Mammary epithelial cell (primary cell): ENCODE results near the gene KDM4B.

Source experiments
- CTCF ChIP-seq, 2 donors: IDR thresholded peaks in 1 of 2; conservative IDR thresholded peaks in 1 of 2; 2 replicates each; pipeline ENCODE4 v1.5.1; 2011 to 2012; ENCODE audit warnings: inconsistent platforms in 2 of 2, low read length in 2 of 2, mild to moderate bottlenecking in 2 of 2, control low read depth in 1 of 2, low read depth in 1 of 2; ENCODE audit not compliant: insufficient read depth in 1 of 2; ENCODE audit errors: extremely low read depth in 1 of 2
- EZH2 ChIP-seq: IDR thresholded peaks from 2 replicates; pipeline ENCODE4 v1.6.1; 2012; ENCODE audit warnings: low read length, inconsistent platforms, borderline replicate concordance

DNA sequence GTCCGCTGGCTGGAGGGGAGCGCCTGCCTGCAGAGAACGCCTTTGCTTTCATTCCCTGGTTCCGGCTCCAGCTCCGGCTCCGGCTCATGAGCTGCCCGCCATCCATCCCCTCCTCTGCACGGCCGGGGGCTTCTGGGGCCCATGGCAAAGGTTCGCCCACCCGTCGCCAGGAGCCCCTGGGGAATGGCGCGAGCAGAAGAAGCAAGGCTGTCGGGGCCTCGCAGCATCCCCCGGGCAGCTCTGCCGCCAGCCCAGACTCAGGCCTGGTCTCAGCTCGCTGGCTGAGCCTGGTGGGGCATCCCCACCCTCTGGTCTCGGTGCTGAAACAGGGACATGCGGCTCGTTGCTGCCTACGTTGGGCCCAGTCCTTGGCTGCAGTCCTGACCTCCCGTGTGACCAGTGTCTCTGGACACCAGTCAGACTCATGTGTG is 96.8 kb downstream of the KDM4B start:
- no peak for TF ChIP-seq CTCF (conservative IDR thresholded peaks at IDR 0.05 in 1 of 2, IDR thresholded peaks at IDR 0.05 in 1 of 2; ENCODE audit: extremely low read depth in 1 of 2, insufficient read depth in 1 of 2, low read depth in 1 of 2, low read length in 2 of 2)
- TF ChIP-seq EZH2, result no peak
